Ovary (tissue), 9 donors: ENCODE results near the gene PAX6. TPM values are rescaled to one million over a fixed set of nuclear protein-coding genes. Genes with fewer than 3 reads are reported as not detected.

Experiments
- DNase-seq, 5 donors: peaks; one replicate each; pipeline ENCODE4 v3.0.0-alpha.2; 2019 to 2020
- H3K27ac ChIP-seq, 2 donors: fragments of 200-600 bp; one replicate each; pipeline versions ENCODE4 v1.5.1 to v1.8.0; 2019 to 2022
- H3K27me3 ChIP-seq: fragments of 200-600 bp; one replicate; pipeline ENCODE4 v1.8.0; 2022
- H3K36me3 ChIP-seq: fragments of 200-600 bp; sonication (generic); one replicate; pipeline ENCODE4 v1.5.1; 2019
- H3K4me1 ChIP-seq: one replicate; pipeline ENCODE4 v1.8.1; 2013; ENCODE audit warnings: mild to moderate bottlenecking, moderate library complexity; ENCODE audit not compliant: insufficient read depth
- H3K4me3 ChIP-seq: fragments of 200-600 bp; sonication (generic); one replicate; pipeline ENCODE4 v1.5.1; 2017
- H3K9me3 ChIP-seq, 2 donors: fragments of 200-600 bp in 1 of 2; sonication (generic) in 1 of 2; one replicate each; pipeline versions ENCODE4 v1.5.1 to v1.8.1; 2013 to 2019; ENCODE audit warnings: mild to moderate bottlenecking in 1 of 2, moderate library complexity in 1 of 2
- EP300 ChIP-seq: sonication (generic); formaldehyde crosslinking; IDR thresholded peaks from one replicate; pipeline ENCODE4 v1.6.1; 2017; ENCODE audit warnings: antibody characterized with exemption
- POLR2A ChIP-seq: fragments of 450-650 bp; IDR thresholded peaks from one replicate; pipeline ENCODE4 v1.6.1; 2017; ENCODE audit warnings: antibody characterized with exemption, mild to moderate bottlenecking, moderate library complexity
- WGBS, 3 donors: extraction: QIAGEN DNeasy Blood & Tissue Kit in 1 of 3; methylation state at CpG; one replicate each; pipeline versions ENCODE4 v1.1.5 to v1.1.7; 2013 to 2017; 5-methylcytosine and 5-hydroxymethylcytosine counted together
- intact Hi-C, 4 donors: fragments of 100-400 bp; cut with DNase I; formaldehyde crosslinking; loops; one replicate each; pipeline versions ENCODE4 v1.11.0 to v1.15.1; 2022 to 2023
- polyA plus RNA-seq, 2 donors: library from polyadenylated mRNA; stranded (reverse); fragments of 200-250 nt in 1 of 2; fragments of 350-450 nt in 1 of 2; fragmentation: Illumina TruSeq in 1 of 2; extraction: RNeasy Lipid Tissue Mini Kit (QIAGEN cat#74804) in 1 of 2; gene quantifications; one replicate each; pipeline ENCODE4 v1.2.3, GENCODE V29; 2013 to 2014
- total RNA-seq, 7 donors: library from RNA; depleted of rRNA in 2 of 7; stranded (reverse); fragments of >200 nt in 2 of 7; fragmentation: NEBNext Ultra II Directional in 3 of 7; extraction: Animal tissue kit (Norgen Biotek cat#: 25700) in 3 of 7; gene quantifications; one replicate each; pipeline versions ENCODE4 v1.1.0 to v1.2.4, GENCODE V29; 2016 to 2023
- TF ChIP-seq, protein P1 (sequence below), 3 donors: fragments of 450-650 bp in 2 of 3; fragments of 200-600 bp in 1 of 3; IDR thresholded peaks; one replicate each; pipeline versions ENCODE4 v1.5.1 to v1.8.0; 2016 to 2022; ENCODE audit warnings: antibody characterized with exemption in 3 of 3, mild to moderate bottlenecking in 1 of 3
- donor health status: DM: no; HTN: no; CAD: no; lungs with moderate emphysema.
- donor health status: DM: no; HTN: no; CAD: no.
- donor health status: Bipolar disorder and iron deficiency.
- donor health status: DM: yes; HTN: yes; CAD: no.
- donor health status: DM: no; HTN: no; CAD: no.
- donor health status: DM: yes; HTN: yes; CAD: no.

The PAX6 gene
- total and polyA plus RNA-seq, 9 donors = not detected

DNA sequence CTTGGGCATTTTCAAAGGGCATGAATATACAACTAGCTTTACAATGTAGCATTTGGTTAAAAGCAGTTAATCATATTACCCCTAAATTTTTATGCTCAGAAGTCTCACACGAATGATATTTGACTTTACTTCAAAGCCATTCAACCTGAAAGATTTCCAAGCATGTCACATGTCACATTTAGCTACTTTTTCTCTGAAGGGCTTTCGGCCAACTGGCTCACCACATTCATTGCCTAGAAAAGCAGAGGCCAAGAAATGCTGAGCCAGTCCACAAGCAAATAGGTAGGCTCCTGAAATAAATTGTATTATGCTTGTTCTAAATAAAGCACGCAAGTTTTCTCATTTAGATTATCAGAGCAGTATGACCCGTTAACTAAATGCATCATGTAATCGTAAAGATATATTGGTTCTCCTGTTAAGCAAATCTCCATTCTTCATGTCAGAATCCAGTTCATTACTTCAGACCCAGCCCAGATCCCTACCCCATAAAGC, 30.6 kb downstream of the PAX6 start:
- Histone ChIP-seq H3K9me3 (no peaks in the 10 kb centered on the region), H3K27me3 (no peaks in the 10 kb centered on the region), H3K4me3 (no peak overlapping the region), H3K4me1 (peaks cover 1% of the 10 kb centered on the region), H3K36me3 (no peaks in the 10 kb centered on the region), H3K27ac (no peak overlapping the region)
- WGBS, 3 donors = 81 to 91% (median 90%) methylated on average over 5 of the region's 5 CpGs
- intact Hi-C loops = no loop called here
- no peak for DNase-seq
- TF ChIP-seq POLR2A (no peak), EP300 (no peak)
- TF ChIP-seq, protein P1, sequence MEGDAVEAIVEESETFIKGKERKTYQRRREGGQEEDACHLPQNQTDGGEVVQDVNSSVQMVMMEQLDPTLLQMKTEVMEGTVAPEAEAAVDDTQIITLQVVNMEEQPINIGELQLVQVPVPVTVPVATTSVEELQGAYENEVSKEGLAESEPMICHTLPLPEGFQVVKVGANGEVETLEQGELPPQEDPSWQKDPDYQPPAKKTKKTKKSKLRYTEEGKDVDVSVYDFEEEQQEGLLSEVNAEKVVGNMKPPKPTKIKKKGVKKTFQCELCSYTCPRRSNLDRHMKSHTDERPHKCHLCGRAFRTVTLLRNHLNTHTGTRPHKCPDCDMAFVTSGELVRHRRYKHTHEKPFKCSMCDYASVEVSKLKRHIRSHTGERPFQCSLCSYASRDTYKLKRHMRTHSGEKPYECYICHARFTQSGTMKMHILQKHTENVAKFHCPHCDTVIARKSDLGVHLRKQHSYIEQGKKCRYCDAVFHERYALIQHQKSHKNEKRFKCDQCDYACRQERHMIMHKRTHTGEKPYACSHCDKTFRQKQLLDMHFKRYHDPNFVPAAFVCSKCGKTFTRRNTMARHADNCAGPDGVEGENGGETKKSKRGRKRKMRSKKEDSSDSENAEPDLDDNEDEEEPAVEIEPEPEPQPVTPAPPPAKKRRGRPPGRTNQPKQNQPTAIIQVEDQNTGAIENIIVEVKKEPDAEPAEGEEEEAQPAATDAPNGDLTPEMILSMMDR (IDR thresholded peaks at IDR 0.05) = no peak

DNA sequence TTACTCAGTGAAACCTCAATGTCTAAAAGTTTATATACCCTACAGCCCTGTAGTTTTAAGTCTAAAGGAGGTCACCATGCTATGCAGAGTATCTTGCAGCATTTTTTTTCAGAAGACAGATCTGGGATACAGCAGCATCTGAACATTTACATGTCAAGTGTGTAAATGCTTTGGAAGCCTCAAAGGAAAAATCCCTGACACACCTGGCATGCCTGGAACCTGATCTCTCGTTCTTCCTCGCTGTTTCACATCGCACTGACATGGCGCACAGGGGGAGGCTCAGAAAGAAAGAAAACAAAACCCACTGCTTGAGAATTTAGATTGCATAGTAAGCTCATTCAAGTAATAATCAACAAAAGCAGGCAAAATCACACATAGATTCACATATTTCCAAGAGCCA, 31.0 kb downstream of the PAX6 start:
- no peaks in the 10 kb centered on the region for H3K9me3 ChIP-seq
- H3K36me3 ChIP-seq = no peaks in the 10 kb centered on the region
- H3K27ac ChIP-seq = no peak overlapping the region
- 91 to 98% (median 97%) methylated on average over 4 of the region's 4 CpGs for WGBS, 3 donors
- H3K4me1 ChIP-seq = peaks cover 1% of the 10 kb centered on the region
- H3K4me3 ChIP-seq = no peak overlapping the region
- intact Hi-C loops = no loop called here
- no peak for DNase-seq
- no peak for TF ChIP-seq POLR2A
- TF ChIP-seq EP300 = no peak
- TF ChIP-seq, protein P1 (IDR thresholded peaks at IDR 0.05) = no peak
- no peaks in the 10 kb centered on the region for H3K27me3 ChIP-seq

- no peaks in the 10 kb centered on the region for H3K27me3 ChIP-seq
- 82 to 89% (median 84%) methylated on average over 6 of the region's 6 CpGs for WGBS, 3 donors
- peaks cover 1% of the 10 kb centered on the region for H3K4me1 ChIP-seq
- H3K27ac ChIP-seq = no peak overlapping the region
- no peak for TF ChIP-seq EP300
- H3K36me3 ChIP-seq = no peaks in the 10 kb centered on the region
- no peak overlapping the region for H3K4me3 ChIP-seq
- intact Hi-C loops = no loop called here
- no peak for DNase-seq
- H3K9me3 ChIP-seq = no peaks in the 10 kb centered on the region
These were observed 31.7 kb downstream of the PAX6 start for GRCh38 chr11:31779374-31779791.

DNA sequence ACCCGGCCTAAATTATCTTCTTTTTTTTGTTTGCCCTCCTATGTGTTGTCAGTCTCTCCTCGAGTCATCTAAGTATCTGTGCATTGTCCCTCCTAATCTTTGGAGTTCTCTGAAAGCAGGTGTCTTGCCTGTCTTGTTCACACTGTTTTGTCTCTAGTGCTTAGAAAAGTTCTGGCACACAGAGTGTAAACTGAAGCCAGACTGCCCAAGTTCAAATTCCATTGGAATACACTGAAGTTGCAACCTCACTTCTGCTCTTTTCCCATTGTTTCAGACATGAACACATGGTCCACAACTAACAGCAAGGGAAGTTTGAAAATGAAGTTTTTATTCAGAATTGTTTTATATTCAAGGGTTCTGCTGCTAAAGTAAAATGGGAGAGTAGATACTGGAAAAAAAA, 38.7 kb downstream of the PAX6 start:
- Histone ChIP-seq H3K4me3 (no peak overlapping the region), H3K27me3 (no peaks in the 10 kb centered on the region), H3K36me3 (no peaks in the 10 kb centered on the region), H3K9me3 (no peaks in the 10 kb centered on the region), H3K4me1 (no peaks in the 10 kb centered on the region), H3K27ac (no peak overlapping the region)
- intact Hi-C loops = no loop called here
- TF ChIP-seq EP300 (no peak), POLR2A (no peak)
- TF ChIP-seq, protein P1 (IDR thresholded peaks at IDR 0.05) = no peak
- WGBS, 3 donors = 13 to 28% (median 16%) methylated on average over 2 of the region's 2 CpGs
- no peak for DNase-seq

- TF ChIP-seq, protein P1 (IDR thresholded peaks at IDR 0.05) = no peak
- TF ChIP-seq POLR2A (no peak), EP300 (no peak)
- Histone ChIP-seq H3K27ac (no peak overlapping the region), H3K36me3 (no peaks in the 10 kb centered on the region), H3K9me3 (no peaks in the 10 kb centered on the region), H3K4me3 (no peak overlapping the region), H3K4me1 (no peaks in the 10 kb centered on the region), H3K27me3 (no peaks in the 10 kb centered on the region)
- WGBS, 3 donors = 76 to 82% (median 77%) methylated on average over 3 of the region's 3 CpGs
- intact Hi-C loops = no loop called here
- DNase-seq = no peak
These were observed 41.0 kb downstream of the PAX6 start for GRCh38 chr11:31770011-31770700.
